Activated T-helper 2 cell treated with anti-CD3 and anti-CD28 coated beads, Interferon-gamma antibody, Interleukin-2, Interleukin-4, amounts not matched to agents 10 μg/mL and 5 μg/mL and 100 μg/mL, durations not matched to agents 14 hours and 24 hours and 36 hours (primary cell): Measurements from ENCODE around the gene TEKT1. TPM values are rescaled to one million over a fixed set of nuclear protein-coding genes. Genes with fewer than 3 reads are reported as not detected.
"Not testable (repeated sequence)": the region's sequence is repeated elsewhere in the genome, so short reads cannot be mapped to it uniquely, and the experiment has no call there.

Experiments used
- DNase-seq: peaks from one replicate; pipeline ENCODE4 v3.0.0; 2021; ENCODE audit warnings: low spot score
- H3K27ac Mint-ChIP-seq: one replicate; pipeline ENCODE4 v1.8.0; 2021; ENCODE audit warnings: mixed read lengths
- H3K27me3 Mint-ChIP-seq: one replicate; pipeline ENCODE4 v1.8.0; 2021; ENCODE audit warnings: low read depth, mixed read lengths
- H3K36me3 Mint-ChIP-seq: one replicate; pipeline ENCODE4 v1.8.0; 2021; ENCODE audit warnings: low read depth, mixed read lengths
- H3K4me1 Mint-ChIP-seq: one replicate; pipeline ENCODE4 v1.8.0; 2021; ENCODE audit warnings: low read depth, mixed read lengths
- H3K4me3 Mint-ChIP-seq: one replicate; pipeline ENCODE4 v1.8.0; 2021; ENCODE audit warnings: low read depth, mild to moderate bottlenecking, moderate library complexity, mixed read lengths
- H3K9me3 Mint-ChIP-seq: one replicate; pipeline ENCODE4 v1.8.0; 2021; ENCODE audit warnings: mixed read lengths
- intact Hi-C: fragments of 100-400 bp; cut with micrococcal nuclease; formaldehyde crosslinking; loops from one replicate; pipeline ENCODE4 v1.15.1; 2023
- total RNA-seq: library from RNA; stranded (reverse); gene quantifications from 2 replicates; pipeline ENCODE4 v1.2.3, GENCODE V29; 2022

The TEKT1 gene
- total RNA-seq, 1 donor from 2014 or later: not detected

- Mint-ChIP-seq H3K36me3 (peaks cover 27% of the 10 kb centered on the region), H3K27ac (no peak overlapping the region), H3K4me1 (no peaks in the 10 kb centered on the region), H3K27me3 (peaks cover 39% of the 10 kb centered on the region), H3K9me3 (peaks cover 60% of the 10 kb centered on the region), H3K4me3 (no peak overlapping the region)
- DNase-seq: no peak
- intact Hi-C loops: no loop called here
These were observed 52.1 kb downstream of the TEKT1 start for GRCh38 chr17:6779411-6779810.

- H3K36me3 Mint-ChIP-seq: peaks cover 49% of the 10 kb centered on the region
- intact Hi-C loops: no loop called here
- no peak within 1 kb of the TSS for H3K27ac Mint-ChIP-seq
- no peaks in the 10 kb centered on the region for H3K4me1 Mint-ChIP-seq
- no peak for DNase-seq
- peaks cover 18% of the 10 kb centered on the region for H3K27me3 Mint-ChIP-seq
- H3K4me3 Mint-ChIP-seq: no peak within 1 kb of the TSS
- peaks cover 62% of the 10 kb centered on the region for H3K9me3 Mint-ChIP-seq
These were observed 55.6 kb downstream of the TEKT1 start, which contains the start of gene FBXO39 for GRCh38 chr17:6775871-6776405. Gene FBXO39 (plus strand): TSS chr17:6776215. CDS start chr17:6779869, 3,654 bp downstream.

GRCh38 chr17:6774906-6775305 is 56.6 kb downstream of the TEKT1 start:
- peaks cover 65% of the 10 kb centered on the region for H3K9me3 Mint-ChIP-seq
- DNase-seq, H3K4me3 Mint-ChIP-seq, H3K4me1 Mint-ChIP-seq, intact Hi-C loops, H3K27ac Mint-ChIP-seq: not testable (repeated sequence)
- H3K27me3 Mint-ChIP-seq: peaks cover 18% of the 10 kb centered on the region
- peaks cover 60% of the 10 kb centered on the region for H3K36me3 Mint-ChIP-seq

- intact Hi-C loops: no loop called here
- peaks cover 13% of the 10 kb centered on the region for H3K27me3 Mint-ChIP-seq
- H3K36me3 Mint-ChIP-seq: peaks cover 86% of the 10 kb centered on the region
- peaks cover 74% of the 10 kb centered on the region for H3K9me3 Mint-ChIP-seq
- no peak overlapping the region for H3K27ac Mint-ChIP-seq
- no peak for DNase-seq
- no peak overlapping the region for H3K4me3 Mint-ChIP-seq
- H3K4me1 Mint-ChIP-seq: no peaks in the 10 kb centered on the region
These were observed 59.5 kb downstream of the TEKT1 start for GRCh38 chr17:6772016-6772415.

- intact Hi-C loops: no loop called here
- Mint-ChIP-seq H3K27me3 (no peaks in the 10 kb centered on the region), H3K4me1 (no peaks in the 10 kb centered on the region), H3K36me3 (peaks cover 100% of the 10 kb centered on the region), H3K4me3 (no peak overlapping the region), H3K27ac (no peak overlapping the region), H3K9me3 (peaks cover 75% of the 10 kb centered on the region)
- no peak for DNase-seq
These were observed 63.1 kb downstream of the TEKT1 start for GRCh38 chr17:6768447-6768846.

GRCh38 chr17:6761779-6762178 is 69.8 kb downstream of the TEKT1 start:
- Mint-ChIP-seq H3K36me3 (peaks cover 96% of the 10 kb centered on the region), H3K4me1 (peaks cover 23% of the 10 kb centered on the region), H3K4me3 (no peak overlapping the region), H3K27me3 (no peaks in the 10 kb centered on the region), H3K9me3 (peaks cover 19% of the 10 kb centered on the region), H3K27ac (no peak overlapping the region)
- intact Hi-C loops: no loop called here
- no peak for DNase-seq

- Mint-ChIP-seq H3K9me3 (no peaks in the 10 kb centered on the region), H3K27me3 (no peaks in the 10 kb centered on the region), H3K4me1 (peaks cover 38% of the 10 kb centered on the region), H3K36me3 (peaks cover 55% of the 10 kb centered on the region), H3K4me3 (peak overlapping the region; percentile 77), H3K27ac (peak overlapping the region; percentile 75)
- intact Hi-C loops: loop anchor here (10.0 kb wide), 2 partner anchors 87 to 103 kb away; partner anchors contain the start of genes C17orf100 and MED31
- no peak for DNase-seq
These were observed 73.8 kb downstream of the TEKT1 start for GRCh38 chr17:6757747-6758146.

- Mint-ChIP-seq H3K4me3 (peak overlapping the region; percentile 90), H3K27ac (peak overlapping the region; percentile 84), H3K27me3 (no peaks in the 10 kb centered on the region), H3K36me3 (peaks cover 43% of the 10 kb centered on the region), H3K9me3 (no peaks in the 10 kb centered on the region), H3K4me1 (peaks cover 45% of the 10 kb centered on the region)
- intact Hi-C loops: loop anchor here (10.0 kb wide), 2 partner anchors 88 to 102 kb away; partner anchors contain the start of genes C17orf100 and MED31
- no peak for DNase-seq
These were observed 75.0 kb downstream of the TEKT1 start for GRCh38 chr17:6756425-6757031.

- Mint-ChIP-seq H3K4me3 (peak within 1 kb of the TSS; percentile 90), H3K36me3 (peaks cover 35% of the 10 kb centered on the region), H3K4me1 (peaks cover 45% of the 10 kb centered on the region)
These were observed 75.8 kb downstream of the TEKT1 start, which contains the start of gene XAF1 for GRCh38 chr17:6755731-6756184. Gene XAF1 (plus strand): TSS chr17:6756046. CDS start chr17:6756079, 33 bp downstream.

GRCh38 chr17:6755281-6755680 is 76.2 kb downstream of the TEKT1 start:
- intact Hi-C loops: loop anchor here (10.0 kb wide), 2 partner anchors 90 to 100 kb away; partner anchors contain the start of genes C17orf100 and MED31
- H3K27ac Mint-ChIP-seq: peak overlapping the region; percentile 84
- peaks cover 45% of the 10 kb centered on the region for H3K4me1 Mint-ChIP-seq
- H3K4me3 Mint-ChIP-seq: peak overlapping the region; percentile 90
- no peaks in the 10 kb centered on the region for H3K9me3 Mint-ChIP-seq
- H3K36me3 Mint-ChIP-seq: peaks cover 31% of the 10 kb centered on the region
- H3K27me3 Mint-ChIP-seq: peaks cover 2% of the 10 kb centered on the region
- no peak for DNase-seq

More at GRCh38 chr17:6755731-6756184, 75.8 kb downstream of the TEKT1 start, which contains the start of gene XAF1:
- intact Hi-C loops: loop anchor here (10.0 kb wide), 2 partner anchors 89 to 101 kb away; partner anchors contain the start of genes C17orf100 and MED31
- no peaks in the 10 kb centered on the region for H3K9me3 Mint-ChIP-seq
- H3K27me3 Mint-ChIP-seq: no peaks in the 10 kb centered on the region
- peak; percentile 60 for DNase-seq
- peak within 1 kb of the TSS; percentile 84 for H3K27ac Mint-ChIP-seq

GRCh38 chr17:6753546-6753945 is 78.0 kb downstream of the TEKT1 start:
- Mint-ChIP-seq H3K9me3 (no peaks in the 10 kb centered on the region), H3K27ac (no peak overlapping the region), H3K4me1 (peaks cover 41% of the 10 kb centered on the region), H3K27me3 (peaks cover 11% of the 10 kb centered on the region), H3K4me3 (no peak overlapping the region), H3K36me3 (peaks cover 15% of the 10 kb centered on the region)
- DNase-seq: no peak
- intact Hi-C loops: loop anchor here (10.0 kb wide), 2 partner anchors 91 to 99 kb away; partner anchors contain the start of genes C17orf100 and MED31

GRCh38 chr17:6753006-6753445 is 78.5 kb downstream of the TEKT1 start:
- no peak overlapping the region for H3K4me3 Mint-ChIP-seq
- H3K9me3 Mint-ChIP-seq: no peaks in the 10 kb centered on the region
- DNase-seq: no peak
- no peak overlapping the region for H3K27ac Mint-ChIP-seq
- peaks cover 38% of the 10 kb centered on the region for H3K4me1 Mint-ChIP-seq
- H3K27me3 Mint-ChIP-seq: peaks cover 11% of the 10 kb centered on the region
- intact Hi-C loops: loop anchor here (10.0 kb wide), 2 partner anchors 92 to 98 kb away; partner anchors contain the start of genes C17orf100 and MED31
- H3K36me3 Mint-ChIP-seq: peaks cover 9% of the 10 kb centered on the region
